T-helper 1 cell (primary cell): ENCODE results near the gene AMDHD2.

Source experiments
- DNase-seq, 5 donors: peaks; one replicate each; pipeline ENCODE4 v3.0.0-alpha.2; 2012 to 2020

AMDHD2 gene

DNA sequence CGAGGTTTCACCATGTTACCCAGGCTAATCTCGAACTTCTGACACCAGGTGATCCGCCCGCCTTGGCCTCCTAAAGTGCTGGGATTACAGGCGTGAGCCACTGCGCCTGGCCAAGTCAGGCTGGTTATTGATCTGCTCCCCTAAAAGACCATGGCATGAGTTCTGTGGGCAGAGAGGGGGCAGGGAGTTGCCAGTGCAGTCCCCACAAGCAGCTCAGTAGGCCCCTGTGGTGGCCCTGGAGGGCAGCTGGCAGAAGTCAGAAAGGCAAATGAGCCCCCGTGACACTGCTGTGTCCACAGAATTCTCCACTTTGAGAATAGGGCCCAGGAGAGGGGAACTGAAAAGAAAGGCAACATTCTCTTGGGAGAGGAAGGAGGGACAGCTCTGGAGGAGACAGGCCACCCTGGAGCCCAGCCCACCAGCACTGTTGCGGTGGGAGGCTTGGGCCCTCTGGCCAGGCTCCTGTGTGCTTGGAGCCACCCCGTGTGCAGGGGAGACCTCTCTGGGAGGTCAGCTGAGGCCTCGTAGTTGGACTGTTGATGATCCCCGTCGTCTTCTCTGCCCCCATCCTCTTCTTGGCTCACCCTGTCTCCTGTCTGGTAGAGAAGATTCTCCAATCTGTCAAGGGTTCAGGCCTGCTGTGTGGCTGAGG, 2.1 kb upstream of the AMDHD2 start:
- DNase-seq, result no peak

GRCh38 chr16:2518823-2519710, 1.1 kb upstream of the AMDHD2 start:
- DNase-seq, result peak in 1 of 5 donors; percentile 13

- no peak for DNase-seq
Measured at GRCh38 chr16:2519711-2520080, 475 bp upstream of the AMDHD2 start.

DNA sequence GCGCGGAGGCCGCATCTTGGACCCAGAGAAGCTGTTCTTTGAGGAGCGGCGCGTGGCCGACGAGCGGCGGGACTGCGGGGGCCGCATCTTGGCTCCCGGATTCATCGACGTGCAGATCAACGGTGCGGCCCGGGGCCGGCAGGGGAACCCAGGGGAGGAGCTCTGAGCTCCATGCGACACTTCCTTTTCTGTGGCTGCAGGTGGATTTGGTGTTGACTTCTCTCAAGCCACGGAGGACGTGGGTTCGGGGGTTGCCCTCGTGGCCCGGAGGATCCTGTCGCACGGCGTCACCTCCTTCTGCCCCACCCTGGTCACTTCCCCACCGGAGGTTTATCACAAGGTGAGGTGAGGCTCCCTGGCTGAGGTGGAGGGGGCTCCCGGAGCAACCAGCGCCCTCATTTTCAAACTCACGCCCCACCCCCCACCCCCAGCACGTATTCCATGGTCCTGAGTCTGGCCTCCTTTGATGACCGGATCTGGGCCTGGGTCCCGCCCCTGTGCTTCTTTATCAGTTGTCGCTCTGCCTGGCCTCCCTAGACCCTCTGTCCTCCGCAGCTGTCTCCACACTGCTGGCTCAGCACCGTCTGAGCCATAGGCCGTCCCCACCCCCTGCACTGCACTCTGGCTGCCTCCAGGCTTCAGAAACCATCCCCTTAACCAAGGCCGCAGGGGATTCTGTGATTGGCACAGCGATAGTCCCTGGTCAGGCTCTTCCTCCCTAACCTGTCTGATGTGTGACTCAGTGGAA, 787 bp downstream of the AMDHD2 start:
- peak; percentile 51 to 74 (median 69) for DNase-seq

DNA sequence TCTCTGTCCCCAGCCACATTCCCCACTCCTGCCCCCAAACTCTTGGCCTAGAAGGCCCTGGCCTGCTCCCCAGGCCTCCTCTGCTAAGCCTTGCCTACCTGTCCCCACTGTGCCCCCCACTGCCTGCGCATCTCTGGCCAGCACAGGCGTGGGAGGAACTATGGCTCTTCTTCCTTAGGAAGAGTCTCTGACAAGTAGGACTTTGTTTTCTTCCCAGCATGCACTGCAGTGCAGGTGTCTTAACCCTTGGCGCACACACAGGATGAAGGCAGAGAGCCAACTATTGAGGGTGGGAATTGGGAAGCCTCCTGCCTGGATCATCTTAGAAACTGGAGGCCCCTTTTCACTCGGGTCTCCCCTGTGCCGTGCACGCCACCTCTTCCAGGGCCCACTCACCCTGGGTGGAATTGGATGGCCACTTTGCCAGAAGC, 3.6 kb downstream of the AMDHD2 start:
- no peak for DNase-seq

GRCh38 chr16:2524339-2524938, 4.3 kb downstream of the AMDHD2 start:
- DNase-seq, result no peak

DNA sequence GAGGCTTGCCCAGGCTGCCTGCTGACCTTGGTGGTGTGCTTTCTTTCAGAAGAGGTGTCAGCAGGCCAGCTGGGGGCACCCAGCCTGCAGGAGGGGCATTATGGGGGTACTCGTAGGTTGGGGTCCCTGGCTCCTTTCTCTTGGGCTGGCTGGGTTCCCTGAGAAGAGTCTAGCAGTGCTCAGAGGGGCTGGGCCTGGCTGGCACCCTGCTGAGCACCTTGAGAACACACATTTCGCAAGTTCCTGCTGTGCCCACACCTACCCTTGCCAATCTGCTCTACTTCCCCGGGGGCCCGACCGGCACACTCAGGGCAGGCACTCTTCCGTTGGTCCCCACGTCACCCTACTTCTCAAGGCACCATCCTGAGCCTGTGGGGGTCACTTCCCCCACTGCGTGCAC, 6.0 kb downstream of the AMDHD2 start:
- no peak for DNase-seq

GRCh38 chr16:2527071-2527783, 7.1 kb downstream of the AMDHD2 start:
- no peak for DNase-seq

DNA sequence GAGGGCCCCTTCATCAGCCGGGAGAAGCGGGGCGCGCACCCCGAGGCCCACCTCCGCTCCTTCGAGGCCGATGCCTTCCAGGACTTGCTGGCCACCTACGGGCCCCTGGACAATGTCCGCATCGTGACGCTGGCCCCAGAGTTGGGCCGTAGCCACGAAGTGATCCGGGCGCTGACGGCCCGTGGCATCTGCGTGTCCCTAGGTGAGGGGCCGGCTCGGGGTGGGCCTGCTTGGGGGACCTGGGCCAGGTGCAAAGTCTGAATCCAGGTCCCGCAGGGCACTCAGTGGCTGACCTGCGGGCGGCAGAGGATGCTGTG, 7.6 kb downstream of the AMDHD2 start:
- no peak for DNase-seq

DNA sequence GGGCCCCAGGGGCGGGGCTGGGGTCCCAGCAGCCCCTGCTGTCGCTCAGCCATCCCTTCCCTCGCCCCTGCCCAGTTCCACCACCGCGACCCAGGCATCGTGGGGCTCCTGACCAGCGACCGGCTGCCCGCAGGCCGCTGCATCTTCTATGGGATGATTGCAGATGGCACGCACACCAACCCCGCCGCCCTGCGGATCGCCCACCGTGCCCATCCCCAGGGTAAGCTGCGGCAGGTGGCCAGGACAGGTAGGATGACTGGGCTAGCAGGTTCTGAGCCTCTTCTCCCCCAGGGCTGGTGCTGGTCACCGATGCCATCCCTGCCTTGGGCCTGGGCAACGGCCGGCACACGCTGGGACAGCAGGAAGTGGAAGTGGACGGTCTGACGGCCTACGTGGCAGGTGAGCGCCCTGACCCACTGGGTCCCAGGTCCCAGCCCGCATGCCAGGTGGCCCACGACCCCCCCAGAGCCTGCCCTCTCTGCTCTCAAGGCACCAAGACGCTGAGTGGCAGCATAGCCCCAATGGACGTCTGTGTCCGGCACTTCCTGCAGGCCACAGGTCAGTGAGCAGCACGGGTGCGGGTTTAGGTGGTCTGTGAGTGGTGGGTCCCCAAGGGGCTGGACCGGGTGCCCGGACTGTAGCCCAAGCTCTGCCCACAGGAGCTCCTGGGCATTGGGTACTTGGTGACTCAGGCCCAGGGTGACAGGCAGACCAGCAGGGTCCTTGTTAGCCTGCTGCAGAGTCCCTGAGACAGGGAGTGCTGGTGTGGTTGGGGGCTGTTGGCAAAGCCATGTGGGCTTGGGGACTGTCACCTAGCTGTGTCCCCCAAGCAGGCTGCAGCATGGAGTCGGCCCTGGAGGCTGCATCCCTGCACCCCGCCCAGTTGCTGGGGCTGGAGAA, 8.2 kb downstream of the AMDHD2 start:
- no peak for DNase-seq

DNA sequence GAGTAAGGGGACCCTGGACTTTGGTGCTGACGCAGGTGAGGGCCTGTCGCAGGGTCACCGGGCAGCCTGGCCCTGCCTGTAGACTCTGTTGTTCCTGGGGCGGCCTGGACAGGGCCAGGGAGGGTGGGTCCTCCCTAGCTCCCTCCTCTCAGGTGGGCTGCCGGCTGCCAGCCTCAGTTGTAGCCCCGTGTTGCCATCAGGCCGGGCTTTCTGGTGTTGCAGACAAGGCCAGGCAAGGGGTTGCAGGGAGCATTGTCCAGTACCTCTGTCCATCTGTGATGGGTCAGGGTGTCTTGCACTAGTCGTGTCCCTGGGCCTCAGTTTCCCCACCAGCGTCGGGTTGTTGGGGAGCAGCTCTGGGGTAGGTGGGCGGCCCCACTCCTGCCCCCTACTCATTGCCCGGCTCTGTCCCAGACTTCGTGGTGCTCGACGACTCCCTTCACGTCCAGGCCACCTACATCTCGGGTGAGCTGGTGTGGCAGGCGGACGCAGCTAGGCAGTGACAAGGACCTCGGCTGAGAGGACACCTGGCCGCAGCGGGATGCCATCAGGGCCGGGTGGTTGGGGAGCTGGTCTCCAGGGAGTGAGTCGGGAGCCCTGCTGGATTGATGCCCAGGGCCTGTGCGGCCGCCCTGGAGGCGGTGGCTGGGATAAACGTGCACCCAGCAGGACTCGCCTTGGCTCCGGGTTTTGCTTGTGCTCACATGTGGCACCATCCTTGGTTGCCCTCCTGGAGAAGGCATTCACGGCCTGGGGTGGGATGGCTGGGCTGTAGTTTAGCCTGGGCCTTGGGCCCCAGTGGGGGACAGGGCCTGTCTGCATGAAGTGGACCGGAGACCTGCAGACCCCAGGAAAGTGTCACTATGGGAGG, 9.1 kb downstream of the AMDHD2 start:
- DNase-seq, result no peak

DNA sequence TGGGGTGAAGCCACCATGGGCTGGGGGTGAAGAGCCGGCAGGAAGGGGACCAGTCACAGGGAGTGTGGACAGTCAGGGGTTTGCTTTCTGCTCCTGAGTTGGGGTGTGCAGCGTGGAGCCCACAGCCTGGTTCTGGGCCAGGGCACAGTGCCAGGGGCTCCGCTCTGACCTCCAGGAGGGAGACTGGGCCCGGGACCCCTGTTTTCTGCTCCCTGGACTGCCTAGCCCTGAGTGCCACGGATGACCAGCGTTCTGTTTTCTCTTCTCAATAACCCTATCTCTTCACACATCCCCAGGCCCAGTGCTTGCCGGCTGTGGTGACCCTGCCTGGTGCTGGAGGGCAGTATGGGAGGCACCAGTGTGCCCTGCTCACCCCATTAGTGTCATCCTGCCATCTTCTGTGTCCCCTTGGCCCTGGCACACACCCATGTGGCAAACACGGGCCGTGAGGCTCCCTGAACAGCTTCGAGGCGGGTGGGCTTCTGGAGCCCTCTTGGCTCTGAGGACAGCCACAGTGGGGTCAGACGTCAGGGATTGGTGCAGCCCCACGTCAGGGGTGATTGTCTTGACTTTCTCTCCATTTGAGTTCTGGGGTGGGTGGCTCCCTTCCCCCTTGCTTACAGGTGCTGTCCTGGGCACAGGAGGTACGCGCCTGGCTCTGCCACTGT, 9.9 kb downstream of the AMDHD2 start:
- no peak for DNase-seq

- no peak for DNase-seq
Measured at GRCh38 chr16:2530629-2531318, 10.6 kb downstream of the AMDHD2 start.

DNA sequence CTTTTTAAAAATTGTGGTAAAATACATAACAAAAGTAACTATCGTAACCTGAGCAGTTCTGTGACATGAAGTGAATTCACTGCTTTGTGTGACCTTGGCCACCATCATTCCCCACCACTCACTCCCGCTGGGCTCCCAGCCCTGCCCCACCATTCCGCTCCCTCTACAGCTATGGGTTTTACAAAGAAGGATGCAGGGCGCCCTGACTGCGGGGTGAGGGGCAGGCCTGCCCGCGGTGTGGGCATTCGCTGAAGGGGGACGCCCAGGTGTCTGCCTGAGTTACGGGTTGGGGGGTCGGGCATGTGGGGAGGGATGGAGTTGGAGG, 11.2 kb downstream of the AMDHD2 start, which contains the start of gene CEMP1:
Gene CEMP1, minus strand, starts transcription at position 38 of the 325 bp plus-strand sequence. CDS start 335 bp downstream, outside the sequence.
- no peak for DNase-seq

DNA sequence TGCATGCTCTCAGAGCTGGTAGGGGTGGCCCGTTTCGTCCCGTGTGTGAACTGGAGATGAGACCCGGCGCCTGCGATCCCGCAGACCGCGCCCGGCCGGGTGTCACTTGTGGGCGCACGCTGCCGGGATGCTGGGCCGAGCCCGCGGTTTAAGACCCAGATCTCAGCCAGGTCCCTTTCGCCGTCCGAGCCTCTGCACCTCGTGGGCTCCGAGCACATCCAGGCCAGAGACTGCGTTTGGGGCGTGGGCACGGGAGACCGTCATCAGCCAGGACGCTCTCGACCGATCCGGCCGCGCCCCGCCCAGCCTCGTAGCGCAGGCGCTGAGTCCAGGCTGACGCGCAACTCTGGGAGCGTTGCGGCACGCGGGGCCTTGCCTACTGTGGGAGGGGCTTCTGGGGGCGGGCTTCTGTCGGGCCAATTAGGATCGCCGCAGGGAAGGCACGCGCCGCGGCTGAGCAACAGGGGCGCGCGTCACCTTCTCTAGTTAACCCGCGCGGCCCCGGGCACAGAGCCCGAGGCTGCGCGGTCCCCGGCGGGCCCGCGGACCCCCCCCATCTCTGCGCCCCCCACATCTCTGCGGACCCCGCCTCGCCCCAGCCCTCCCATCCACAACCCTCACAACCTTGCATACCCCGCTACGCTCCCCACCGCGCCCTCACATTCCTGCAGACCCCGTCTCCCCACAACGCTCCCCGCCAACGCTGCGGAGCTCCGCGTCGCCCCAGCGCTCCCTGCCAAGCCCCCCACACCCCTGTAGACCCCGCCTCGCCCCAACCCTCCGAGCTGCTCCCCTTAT, 11.7 kb downstream of the AMDHD2 start:
- peak; percentile 95 to 98 (median 96) for DNase-seq

- DNase-seq, result peak; percentile 37 to 82 (median 54)
Measured at GRCh38 chr16:2532494-2533141, 12.4 kb downstream of the AMDHD2 start.

- peak in 1 of 5 donors; percentile 10 for DNase-seq
Measured at GRCh38 chr16:2533142-2533755, 13.1 kb downstream of the AMDHD2 start.
